Upper lobe of right lung (tissue), 1 donor: ENCODE measurements around the gene ZNF750. TPM values are rescaled to one million over a fixed set of nuclear protein-coding genes. Genes with fewer than 3 reads are reported as not detected.

Experiments used
- ATAC-seq: fragments of 200-7000 bp; cut with Tn5 transposase; one replicate; pipeline ENCODE4 v1.9.1; 2020; ENCODE audit warnings: mild to moderate bottlenecking, moderate library complexity
- DNase-seq: peaks from one replicate; pipeline ENCODE4 v3.0.0-alpha.2; 2020
- H3K27ac ChIP-seq: fragments of 200-600 bp; one replicate; pipeline ENCODE4 v1.8.0; 2022
- H3K27me3 ChIP-seq: fragments of 200-600 bp; one replicate; pipeline ENCODE4 v1.8.0; 2022; ENCODE audit warnings: mild to moderate bottlenecking
- H3K36me3 ChIP-seq: fragments of 200-600 bp; one replicate; pipeline ENCODE4 v1.8.0; 2022
- H3K4me1 ChIP-seq: fragments of 200-600 bp; one replicate; pipeline ENCODE4 v1.8.0; 2022
- H3K4me3 ChIP-seq: fragments of 200-600 bp; one replicate; pipeline ENCODE4 v1.8.0; 2022; ENCODE audit warnings: mild to moderate bottlenecking
- H3K9me3 ChIP-seq: fragments of 200-600 bp; one replicate; pipeline ENCODE4 v1.8.0; 2022
- intact Hi-C: fragments of 100-400 bp; cut with DNase I; formaldehyde crosslinking; loops from one replicate; pipeline ENCODE4 v1.11.0; 2022
- total RNA-seq: library from RNA; stranded (reverse); fragmentation: NEBNext Ultra II Directional; extraction: Animal tissue kit (Norgen Biotek cat#: 25700); gene quantifications from one replicate; pipeline ENCODE4 v1.2.1, GENCODE V29; 2021
- TF ChIP-seq, protein P1 (sequence below): fragments of 200-600 bp; IDR thresholded peaks from one replicate; pipeline ENCODE4 v1.8.0; 2022; ENCODE audit warnings: antibody characterized with exemption
- donor health status: DM: no; HTN: yes; CAD: no; lungs with severe emphysema.

The ZNF750 gene
- total RNA-seq, 1 donor from 2014 or later, result 5.6 TPM

DNA sequence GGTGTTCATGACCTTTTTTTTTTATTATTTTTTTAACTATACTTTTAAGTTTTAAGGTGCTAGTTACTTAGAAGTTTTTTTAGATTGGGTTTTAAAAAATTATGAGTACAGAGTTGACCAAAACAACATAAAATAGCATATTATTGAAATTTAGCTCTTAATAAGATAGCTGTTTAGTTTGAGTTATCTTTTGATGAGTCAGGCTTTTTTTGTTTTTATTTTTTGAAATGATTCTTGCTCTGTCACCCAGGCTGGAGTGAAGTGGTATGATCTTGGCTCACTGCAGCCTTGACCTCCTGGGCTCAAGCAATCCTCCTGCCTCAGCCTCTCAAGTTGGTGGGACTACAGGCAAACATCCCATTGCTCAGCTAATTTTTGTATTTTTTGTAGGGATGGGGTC, 13.6 kb downstream of the ZNF750 start:
- no peak for DNase-seq
- intact Hi-C loops, result no loop called here

DNA sequence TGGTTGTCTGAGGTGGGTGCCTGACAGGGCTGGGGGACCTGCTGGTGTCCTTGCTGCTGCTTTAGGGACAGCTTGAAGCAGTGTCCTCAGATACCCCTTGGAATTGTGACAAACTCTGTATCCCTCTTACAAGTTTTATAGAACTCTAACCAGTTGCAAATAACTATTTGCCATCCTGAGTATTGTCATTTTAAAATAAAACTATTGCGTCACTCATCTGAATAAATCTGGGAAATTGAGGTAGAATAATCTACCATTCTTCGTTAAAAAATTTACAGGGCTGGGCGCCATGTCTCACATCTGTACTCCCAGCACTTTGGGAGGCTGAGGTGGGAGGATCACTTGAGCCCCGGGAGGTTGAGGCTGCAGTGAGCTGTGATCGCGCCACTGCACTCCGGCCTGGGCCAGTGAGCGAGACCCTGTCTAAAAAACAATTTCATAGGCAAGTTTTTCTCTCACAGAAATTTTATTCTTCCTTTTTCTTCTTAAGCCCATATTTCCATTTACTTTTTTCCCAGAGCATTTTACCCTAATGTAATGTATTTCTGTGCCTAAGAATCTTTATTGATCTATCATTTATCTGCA, 14.2 kb downstream of the ZNF750 start:
- H3K4me1 ChIP-seq, result no peaks in the 10 kb centered on the region
- no peaks in the 10 kb centered on the region for H3K9me3 ChIP-seq
- peaks cover under 1% of the 10 kb centered on the region for H3K36me3 ChIP-seq
- H3K4me3 ChIP-seq, result no peak overlapping the region
- H3K27me3 ChIP-seq, result no peaks in the 10 kb centered on the region
- no peak overlapping the region for H3K27ac ChIP-seq
- ATAC-seq (no peak), DNase-seq (no peak)
- TF ChIP-seq, protein P1, sequence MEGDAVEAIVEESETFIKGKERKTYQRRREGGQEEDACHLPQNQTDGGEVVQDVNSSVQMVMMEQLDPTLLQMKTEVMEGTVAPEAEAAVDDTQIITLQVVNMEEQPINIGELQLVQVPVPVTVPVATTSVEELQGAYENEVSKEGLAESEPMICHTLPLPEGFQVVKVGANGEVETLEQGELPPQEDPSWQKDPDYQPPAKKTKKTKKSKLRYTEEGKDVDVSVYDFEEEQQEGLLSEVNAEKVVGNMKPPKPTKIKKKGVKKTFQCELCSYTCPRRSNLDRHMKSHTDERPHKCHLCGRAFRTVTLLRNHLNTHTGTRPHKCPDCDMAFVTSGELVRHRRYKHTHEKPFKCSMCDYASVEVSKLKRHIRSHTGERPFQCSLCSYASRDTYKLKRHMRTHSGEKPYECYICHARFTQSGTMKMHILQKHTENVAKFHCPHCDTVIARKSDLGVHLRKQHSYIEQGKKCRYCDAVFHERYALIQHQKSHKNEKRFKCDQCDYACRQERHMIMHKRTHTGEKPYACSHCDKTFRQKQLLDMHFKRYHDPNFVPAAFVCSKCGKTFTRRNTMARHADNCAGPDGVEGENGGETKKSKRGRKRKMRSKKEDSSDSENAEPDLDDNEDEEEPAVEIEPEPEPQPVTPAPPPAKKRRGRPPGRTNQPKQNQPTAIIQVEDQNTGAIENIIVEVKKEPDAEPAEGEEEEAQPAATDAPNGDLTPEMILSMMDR, result no peak
- intact Hi-C loops, result no loop called here

More for the DNA sequence above, 13.6 kb downstream of the ZNF750 start:
- no peaks in the 10 kb centered on the region for H3K9me3 ChIP-seq
- peaks cover 6% of the 10 kb centered on the region for H3K36me3 ChIP-seq
- no peak overlapping the region for H3K4me3 ChIP-seq
- H3K4me1 ChIP-seq, result no peaks in the 10 kb centered on the region
- no peaks in the 10 kb centered on the region for H3K27me3 ChIP-seq
- ATAC-seq, result no peak
- TF ChIP-seq, protein P1, result no peak
- no peak overlapping the region for H3K27ac ChIP-seq

DNA sequence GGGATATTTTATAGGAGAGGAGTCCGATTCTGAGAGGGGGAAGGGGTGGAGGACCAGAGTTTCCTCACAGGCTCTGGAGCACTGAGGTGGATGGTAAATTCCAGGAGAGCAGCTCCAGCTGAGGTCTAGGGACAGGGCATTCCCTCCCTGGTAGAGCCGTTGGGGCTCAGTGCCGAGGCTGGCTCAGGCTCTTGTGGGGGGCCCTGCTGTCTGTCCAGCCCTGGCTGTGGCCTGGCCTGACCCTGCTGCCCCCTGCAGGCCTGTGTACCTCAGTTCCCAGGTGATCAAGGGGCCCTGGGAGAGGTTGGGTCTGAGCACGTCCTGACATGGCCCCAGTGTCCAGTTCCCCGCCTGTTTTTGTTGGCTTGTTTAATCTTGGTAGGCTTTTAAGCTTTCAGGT, 16.8 kb downstream of the ZNF750 start:
- H3K27me3 ChIP-seq, result no peaks in the 10 kb centered on the region
- no peak overlapping the region for H3K27ac ChIP-seq
- H3K36me3 ChIP-seq, result no peaks in the 10 kb centered on the region
- H3K4me3 ChIP-seq, result no peak overlapping the region
- intact Hi-C loops, result no loop called here
- no peaks in the 10 kb centered on the region for H3K9me3 ChIP-seq
- H3K4me1 ChIP-seq, result no peaks in the 10 kb centered on the region
- DNase-seq, result no peak
- peak; percentile 59 for ATAC-seq
- TF ChIP-seq, protein P1, result peak; percentile 24

DNA sequence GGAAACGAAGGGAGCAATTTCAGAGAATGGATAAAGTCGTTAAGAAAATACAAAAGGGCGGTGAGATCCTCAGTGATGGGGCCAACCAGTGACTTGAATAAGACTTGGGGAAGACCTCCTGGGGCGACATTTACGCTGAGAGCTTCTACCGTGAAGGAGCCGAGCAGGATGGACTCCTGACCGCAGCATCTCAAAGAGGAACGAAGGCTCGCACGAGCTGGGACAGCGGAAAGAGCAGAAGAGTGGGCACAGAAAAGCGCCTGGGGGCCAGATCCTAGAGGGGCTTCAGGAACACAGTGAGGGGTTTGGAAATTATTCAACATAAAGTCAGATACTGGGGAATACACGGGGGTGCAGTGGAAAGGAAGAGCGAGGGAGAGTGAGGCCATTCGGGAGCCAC, 17.5 kb downstream of the ZNF750 start:
- Histone ChIP-seq H3K4me3 (no peak overlapping the region), H3K27ac (no peak overlapping the region), H3K4me1 (no peaks in the 10 kb centered on the region), H3K27me3 (no peaks in the 10 kb centered on the region), H3K9me3 (no peaks in the 10 kb centered on the region), H3K36me3 (no peaks in the 10 kb centered on the region)
- ATAC-seq, result no peak
- intact Hi-C loops, result no loop called here
- no peak for DNase-seq
- TF ChIP-seq, protein P1, result no peak

DNA sequence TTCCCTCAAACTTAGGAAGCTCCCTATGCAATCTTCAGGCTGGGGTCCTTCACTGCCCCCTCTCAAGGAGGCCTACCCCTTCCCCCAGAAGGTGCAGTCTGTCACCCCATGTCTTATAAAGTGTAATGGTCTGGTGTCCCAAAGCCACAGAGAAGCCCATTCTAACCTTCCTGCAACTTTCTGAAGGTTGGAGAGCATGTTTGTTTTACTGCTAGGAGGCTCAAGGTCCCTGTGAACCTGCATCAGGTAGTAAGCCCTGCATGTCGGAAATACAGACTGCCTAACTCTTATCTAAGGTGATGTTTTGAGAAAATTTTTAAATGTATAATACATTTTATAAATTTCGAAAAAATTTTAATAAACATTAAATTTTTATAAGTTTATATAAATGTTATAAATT, 18.3 kb downstream of the ZNF750 start:
- no peak for DNase-seq
- H3K36me3 ChIP-seq, result no peaks in the 10 kb centered on the region
- no peaks in the 10 kb centered on the region for H3K9me3 ChIP-seq
- ATAC-seq, result no peak
- no peaks in the 10 kb centered on the region for H3K27me3 ChIP-seq
- H3K4me1 ChIP-seq, result no peaks in the 10 kb centered on the region
- TF ChIP-seq, protein P1, result no peak
- H3K4me3 ChIP-seq, result no peak overlapping the region
- intact Hi-C loops, result no loop called here
- no peak overlapping the region for H3K27ac ChIP-seq
